Right forelimb (tissue), 1 donor: ENCODE measurements around the gene KRT1.

Experiments
- DNase-seq: peaks from one replicate; pipeline ENCODE4 v3.0.0-alpha.2; 2018

Gene KRT1

DNA sequence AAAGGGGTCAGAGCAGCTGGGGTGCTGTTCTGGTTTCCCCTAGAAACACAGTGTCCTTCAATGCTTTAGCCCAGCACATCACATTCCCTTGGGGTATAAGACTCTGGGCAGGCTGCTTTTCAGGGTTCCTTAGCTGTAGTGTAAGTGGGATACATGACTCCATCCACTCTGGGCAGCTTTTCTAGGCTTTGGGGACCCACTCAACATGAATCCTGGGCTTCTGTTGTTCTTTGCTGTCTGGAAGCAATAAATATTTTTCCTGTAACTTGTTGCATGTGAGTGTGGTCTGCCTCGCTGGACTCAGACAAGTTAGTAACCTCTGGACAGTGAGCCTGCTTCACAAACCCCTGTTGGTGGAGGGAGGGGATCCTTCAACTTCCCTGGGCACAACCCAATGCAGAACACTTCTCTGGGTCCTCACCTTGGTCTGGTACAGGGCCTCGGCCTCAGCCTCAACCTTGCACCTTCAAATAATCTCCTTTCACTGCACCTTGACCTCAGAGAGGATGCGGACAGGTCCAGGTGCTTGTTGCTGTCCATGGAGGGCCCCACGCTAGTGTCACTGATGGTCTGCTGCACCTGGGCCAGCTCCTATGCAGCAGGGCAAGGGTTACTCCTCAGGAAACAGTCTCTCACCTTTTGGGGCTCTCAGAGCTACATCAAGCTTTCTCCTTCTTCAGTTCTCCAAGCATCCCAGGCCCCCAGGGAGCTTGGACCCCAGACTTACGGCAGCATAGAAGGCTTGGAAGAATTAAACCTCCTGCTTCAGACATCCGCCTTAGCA, 48.3 kb downstream of the KRT1 start:
- no peak for DNase-seq

DNA sequence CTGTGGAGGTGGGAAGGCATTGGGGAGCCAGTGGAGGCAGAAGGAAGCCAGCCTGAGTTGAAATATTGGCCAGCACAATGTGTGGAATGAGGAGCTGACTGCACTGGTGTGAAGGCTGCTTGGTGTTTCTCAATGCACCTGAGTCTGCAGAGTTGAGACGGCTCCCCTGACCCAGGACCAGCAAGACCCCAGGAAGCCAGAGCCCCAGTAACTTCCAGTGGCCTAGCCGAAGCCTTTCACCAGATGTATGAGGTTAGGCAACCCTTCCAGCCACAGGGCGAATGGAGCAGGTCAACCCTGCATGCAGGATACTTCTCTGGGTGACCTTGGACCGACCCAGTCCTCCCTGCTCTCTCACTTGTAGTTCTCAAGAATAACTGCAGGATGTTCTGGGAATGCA, 48.9 kb downstream of the KRT1 start:
- no peak for DNase-seq

DNA sequence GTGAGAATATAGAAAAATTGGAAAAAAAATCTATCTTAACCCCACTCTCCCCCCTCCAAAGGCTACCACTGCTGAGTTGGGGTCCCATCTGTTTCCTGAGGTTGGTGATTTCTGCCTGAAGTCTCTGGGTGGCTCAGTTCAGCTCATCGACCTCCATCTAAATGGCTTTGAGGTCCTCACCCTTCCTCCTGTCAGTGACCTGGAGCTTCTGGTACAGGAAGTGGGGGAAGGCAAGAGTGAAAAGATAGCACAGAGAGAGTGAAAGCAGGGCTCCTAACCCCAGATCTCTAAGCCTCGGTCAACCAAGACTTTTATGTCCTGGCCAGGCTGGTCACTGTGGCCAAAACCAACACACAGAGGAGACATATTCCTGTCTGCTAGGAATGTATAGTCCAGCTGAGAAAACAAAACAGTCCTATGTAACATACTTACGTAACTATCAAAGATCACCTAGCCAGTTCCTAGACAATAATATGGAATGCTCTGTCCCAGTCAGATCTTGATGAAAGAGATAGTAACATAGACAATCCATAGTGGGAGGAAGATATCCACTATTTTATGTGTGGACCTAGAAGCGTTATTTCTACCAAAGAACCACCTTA, 49.5 kb downstream of the KRT1 start:
- no peak for DNase-seq

DNA sequence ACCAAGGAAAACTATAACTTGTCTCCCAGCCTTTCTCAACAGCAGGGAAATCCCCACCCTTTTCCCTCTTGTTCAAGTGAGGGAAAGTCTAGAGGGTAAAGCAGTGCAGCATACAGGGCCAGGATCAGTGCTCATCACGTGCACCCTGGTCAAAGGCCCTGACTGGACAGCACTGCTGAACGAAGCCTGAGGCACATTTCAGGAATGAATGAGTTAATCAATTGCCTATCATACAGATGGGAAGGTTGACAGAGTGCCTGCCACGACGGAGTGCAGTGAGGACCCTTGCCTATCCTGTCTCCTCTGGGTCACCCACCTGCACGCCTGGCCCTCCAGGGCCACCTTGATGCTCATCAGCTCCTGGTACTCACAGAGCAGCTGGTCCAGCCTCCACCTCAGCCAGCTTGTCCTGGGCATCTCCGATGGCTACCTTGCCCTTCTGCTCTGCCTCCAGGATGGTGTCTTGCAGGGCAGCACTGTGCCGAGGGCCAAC, 50.2 kb downstream of the KRT1 start:
- no peak for DNase-seq

DNA sequence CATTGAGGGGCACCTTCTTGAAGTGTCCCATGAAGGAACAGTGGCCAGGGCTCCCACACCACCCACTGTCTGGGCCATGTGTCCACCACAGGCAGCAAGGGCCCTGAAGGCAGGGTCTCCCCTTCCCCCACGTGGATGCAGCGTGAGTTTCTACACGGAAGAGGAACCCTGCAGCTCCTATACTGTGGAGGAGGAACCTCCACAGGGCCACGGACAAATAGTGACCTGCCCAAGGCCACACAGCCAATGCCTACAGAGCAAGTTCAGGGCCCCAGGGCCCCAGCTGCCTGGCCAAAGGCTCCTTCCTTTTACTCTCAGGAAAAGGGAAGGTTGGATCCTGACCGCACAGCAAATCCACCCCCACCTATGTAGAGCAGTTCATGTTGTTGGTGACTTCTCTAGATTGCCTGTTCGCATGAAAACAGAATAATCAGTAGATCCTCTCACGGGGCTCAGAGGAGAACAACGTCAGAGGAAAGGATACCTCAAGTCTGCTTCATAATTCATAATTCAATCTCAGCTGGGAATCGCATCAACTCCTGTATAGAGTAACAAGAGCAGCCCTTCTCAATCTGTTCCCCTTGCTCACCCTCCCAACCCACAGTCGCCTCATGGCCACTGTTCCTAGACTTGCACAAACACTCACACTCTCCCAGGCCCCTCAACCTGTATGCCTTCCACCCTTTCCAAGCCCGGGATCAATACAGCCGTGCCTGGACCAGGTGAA, 50.8 kb downstream of the KRT1 start:
- no peak for DNase-seq

DNA sequence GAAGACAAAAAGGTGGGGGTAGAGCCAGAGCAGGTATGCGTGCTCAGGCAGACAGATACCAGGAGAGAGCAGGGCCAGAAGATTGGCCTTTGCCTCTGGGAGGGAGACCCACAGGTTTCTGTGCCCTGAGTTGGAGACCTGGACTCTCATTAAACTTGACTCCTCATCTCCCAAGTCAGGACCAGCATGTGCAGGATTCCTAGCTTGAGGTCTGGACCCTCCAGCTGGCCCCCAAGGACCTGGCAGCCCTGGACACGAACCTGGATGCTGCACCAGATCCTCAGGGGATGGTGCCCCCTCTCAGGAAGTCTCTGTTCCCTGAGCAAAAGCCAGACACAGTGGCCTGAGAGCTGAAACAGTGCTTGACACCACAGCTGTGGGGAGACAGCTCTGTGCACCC, 51.4 kb downstream of the KRT1 start:
- DNase-seq, result no peak

DNA sequence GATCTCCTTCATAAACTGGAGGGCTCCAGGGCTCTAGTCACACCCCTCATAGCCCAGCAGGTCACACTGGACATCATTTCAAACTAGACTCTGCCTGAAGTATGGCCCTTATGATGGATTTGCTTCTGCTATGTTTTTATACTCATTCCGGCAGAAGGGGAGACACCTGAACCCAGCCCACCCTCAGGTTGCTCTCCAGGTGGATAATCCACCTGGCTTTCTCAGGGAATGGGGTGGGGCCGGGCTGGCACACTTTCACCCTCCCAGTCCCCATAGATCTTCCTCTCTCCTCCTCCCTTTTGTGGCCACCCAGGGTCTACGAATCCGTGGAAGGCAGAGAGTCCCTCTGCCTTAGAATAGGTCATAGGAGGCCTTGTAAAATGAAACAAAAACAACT, 52.1 kb downstream of the KRT1 start:
- DNase-seq, result no peak

DNA sequence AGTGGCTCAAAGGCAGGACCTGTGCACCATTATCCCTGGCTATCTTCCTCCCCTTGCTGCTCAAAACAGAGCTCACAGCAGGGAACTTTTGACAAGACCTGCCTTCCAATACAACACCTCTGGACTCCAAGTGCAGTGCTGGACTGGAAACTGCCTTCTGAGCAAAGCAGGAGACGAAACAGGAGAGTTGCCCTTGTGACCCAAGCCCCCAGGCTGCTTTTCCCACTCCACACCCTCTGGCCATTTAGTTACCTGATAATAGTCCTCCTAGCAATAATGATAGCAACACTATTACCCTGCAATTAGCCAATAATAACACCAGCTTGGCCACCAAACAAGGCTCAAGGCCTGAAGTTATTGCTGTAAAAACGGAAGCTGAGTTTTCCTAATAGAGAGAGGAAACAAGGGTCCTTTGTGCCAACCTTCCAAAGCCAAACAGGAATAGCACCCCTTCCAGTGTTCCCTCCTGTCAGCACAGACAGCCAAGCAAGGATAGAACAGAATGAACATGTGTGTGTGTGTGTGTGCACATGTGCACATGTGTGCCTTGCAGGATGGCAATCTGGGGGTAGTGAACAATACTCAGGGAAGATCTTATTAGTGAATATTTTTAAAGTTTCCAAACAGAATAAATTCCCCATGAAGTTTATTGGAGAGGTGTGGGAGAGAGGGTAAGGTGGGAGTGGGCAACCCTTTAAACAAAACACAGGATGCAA, 52.7 kb downstream of the KRT1 start:
- no peak for DNase-seq
